Activated CD4-positive, alpha-beta T cell treated with anti-CD3 and anti-CD28 coated beads for 4 hours (primary cell): ENCODE measurements around the gene OR4A15.

Experiments
- DNase-seq, 2 donors: peaks; one replicate each; pipeline ENCODE4 v3.0.0-alpha.2; 2020

OR4A15 gene

DNA sequence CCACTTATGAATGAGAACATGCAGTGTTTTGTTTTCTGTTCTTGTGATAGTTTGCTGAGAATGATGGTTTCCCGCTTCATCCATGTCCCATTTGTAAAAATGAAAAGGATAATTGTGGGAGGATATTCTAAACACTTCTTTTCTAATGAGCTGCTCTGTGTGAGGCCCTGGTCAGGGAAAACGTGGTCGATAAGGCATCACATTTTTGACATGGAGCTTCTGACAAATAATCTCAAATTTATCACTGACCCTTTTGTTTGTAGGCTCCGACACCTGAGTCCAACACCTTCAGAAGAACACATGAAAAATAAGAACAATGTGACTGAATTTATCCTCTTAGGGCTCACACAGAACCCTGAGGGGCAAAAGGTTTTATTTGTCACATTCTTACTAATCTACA, at the start of gene OR4A15:
TSS of gene OR4A15 (plus strand) at position 301 of the 400 bp plus-strand sequence. CDS start at position 301, 0 bp downstream.
- DNase-seq = no peak

- DNase-seq = no peak
These were observed 43.3 kb upstream of the OR4A15 start for GRCh38 chr11:55324500-55324899.

GRCh38 chr11:55342901-55343300, 24.9 kb upstream of the OR4A15 start, which contains the start of gene OR4A16:
TSS of gene OR4A16 (plus strand) at chr11:55343201. CDS start at chr11:55343201, 0 bp downstream.
- no peak for DNase-seq

- DNase-seq = no peak
These were observed 22.5 kb upstream of the OR4A15 start for GRCh38 chr11:55345306-55345705.

- no peak for DNase-seq
These were observed 18.7 kb upstream of the OR4A15 start for GRCh38 chr11:55349032-55349431.

GRCh38 chr11:55357560-55358184, 10.1 kb upstream of the OR4A15 start:
- no peak for DNase-seq

DNA sequence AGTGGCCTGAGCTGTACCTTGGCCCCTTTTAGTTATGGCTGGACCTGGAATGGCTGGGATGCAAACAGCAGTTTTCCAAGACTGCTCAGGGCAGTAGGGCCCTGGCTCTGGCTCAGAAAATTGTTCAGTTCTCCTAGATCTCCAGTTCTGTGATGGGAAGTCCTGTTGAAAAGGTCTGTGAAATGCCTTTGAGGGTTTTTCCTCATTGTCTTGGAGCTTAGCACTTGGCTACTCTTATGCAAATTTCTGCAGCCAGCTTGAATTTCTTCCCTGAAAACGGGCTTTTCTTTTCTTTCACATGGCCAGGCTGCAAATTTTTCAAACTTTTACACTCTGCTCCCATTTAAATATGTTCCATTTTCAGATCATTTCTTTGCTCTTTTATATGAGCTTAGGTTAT, 33.2 kb downstream of the OR4A15 start:
- no peak for DNase-seq
